Stimulated activated CD4-positive, alpha-beta T cell treated with anti-CD3 and anti-CD28 coated beads, Interleukin-1b, Interleukin-23, amount 100 ng/mL, for 1 hour (primary cell): Measurements from ENCODE around the gene XPO1.
"Not testable (repeated sequence)": the region's sequence is repeated elsewhere in the genome, so short reads cannot be mapped to it uniquely, and the experiment has no call there.

Experiments used
- DNase-seq, 2 donors: peaks; one replicate each; pipeline ENCODE4 v3.0.0-alpha.2; 2020; ENCODE audit warnings: low read depth in 2 of 2

XPO1 gene

GRCh38 chr2:61536180-61536571 is 2.0 kb downstream of the XPO1 start:
- no peak for DNase-seq

GRCh38 chr2:61535449-61535848 is 2.7 kb downstream of the XPO1 start:
- DNase-seq: no peak

- no peak for DNase-seq
Observed at GRCh38 chr2:61534926-61535325, 3.2 kb downstream of the XPO1 start.

GRCh38 chr2:61530749-61531148 is 7.4 kb downstream of the XPO1 start:
- DNase-seq: no peak

- DNase-seq: no peak
Observed at GRCh38 chr2:61529944-61530735, 8.0 kb downstream of the XPO1 start.

- no peak for DNase-seq
Observed at GRCh38 chr2:61520261-61520660, 17.9 kb downstream of the XPO1 start.

GRCh38 chr2:61512768-61513398 is 25.3 kb downstream of the XPO1 start:
- no peak for DNase-seq

- DNase-seq: no peak
Observed at GRCh38 chr2:61510674-61511671, 27.2 kb downstream of the XPO1 start.

- DNase-seq: no peak
Observed at GRCh38 chr2:61504949-61505348, 33.2 kb downstream of the XPO1 start.

- DNase-seq: no peak
Observed at GRCh38 chr2:61499060-61499459, 39.1 kb downstream of the XPO1 start.

GRCh38 chr2:61493523-61493942 is 44.6 kb downstream of the XPO1 start:
- DNase-seq: no peak

GRCh38 chr2:61492476-61492875 is 45.7 kb downstream of the XPO1 start:
- DNase-seq: no peak

GRCh38 chr2:61485281-61485680 is 52.9 kb downstream of the XPO1 start:
- DNase-seq: no peak

GRCh38 chr2:61478086-61478485 is 60.1 kb downstream of the XPO1 start:
- no peak for DNase-seq

GRCh38 chr2:61476929-61477589 is 61.1 kb downstream of the XPO1 start:
- not testable (repeated sequence) for DNase-seq

GRCh38 chr2:61471905-61472805 is 66.0 kb downstream of the XPO1 start:
- DNase-seq: peak in 1 of 2 donors; percentile 2

- peak; percentile 73 to 85 for DNase-seq
Observed at GRCh38 chr2:61470965-61471904, 66.9 kb downstream of the XPO1 start, which contains the start of gene USP34. Gene USP34, minus strand, starts transcription at chr2:61471087. Its CDS starts 395 bp downstream, at chr2:61470692.

GRCh38 chr2:61470122-61470951 is 67.8 kb downstream of the XPO1 start:
- DNase-seq: peak; percentile 54 to 75
